Nephron (organoid): ENCODE data around the gene KCNG1.

ENCODE experiments used
- H3K27ac Mint-ChIP-seq, 3 experiments: 2 replicates each; pipeline ENCODE4 v1.8.0; 2020; ENCODE audit warnings: mixed read lengths in 3 of 3, mild to moderate bottlenecking in 2 of 3, moderate library complexity in 1 of 3
- H3K27me3 Mint-ChIP-seq: 2 replicates; pipeline ENCODE4 v1.8.0; 2021; ENCODE audit warnings: low read depth, mild to moderate bottlenecking, moderate library complexity, mixed read lengths
- H3K36me3 Mint-ChIP-seq: 2 replicates; pipeline ENCODE4 v1.8.0; 2020; ENCODE audit warnings: low read depth, mixed read lengths
- H3K4me1 Mint-ChIP-seq: 2 replicates; pipeline ENCODE4 v1.8.0; 2020; ENCODE audit warnings: mixed read lengths
- H3K4me3 Mint-ChIP-seq, 3 experiments: 2 replicates each; pipeline ENCODE4 v1.8.0; 2020; ENCODE audit warnings: mild to moderate bottlenecking in 3 of 3, mixed read lengths in 3 of 3, moderate library complexity in 2 of 3
- H3K9me3 Mint-ChIP-seq: 2 replicates; pipeline ENCODE4 v1.8.0; 2020; ENCODE audit warnings: mixed read lengths
- CTCF ChIP-seq, 3 experiments: fragments of 200-600 bp; sonication (generic); IDR thresholded peaks; one replicate each; pipeline ENCODE4 v1.5.0; 2021; ENCODE audit warnings: antibody characterized with exemption in 3 of 3; ENCODE audit not compliant: unreplicated experiment in 3 of 3

Gene KCNG1

DNA sequence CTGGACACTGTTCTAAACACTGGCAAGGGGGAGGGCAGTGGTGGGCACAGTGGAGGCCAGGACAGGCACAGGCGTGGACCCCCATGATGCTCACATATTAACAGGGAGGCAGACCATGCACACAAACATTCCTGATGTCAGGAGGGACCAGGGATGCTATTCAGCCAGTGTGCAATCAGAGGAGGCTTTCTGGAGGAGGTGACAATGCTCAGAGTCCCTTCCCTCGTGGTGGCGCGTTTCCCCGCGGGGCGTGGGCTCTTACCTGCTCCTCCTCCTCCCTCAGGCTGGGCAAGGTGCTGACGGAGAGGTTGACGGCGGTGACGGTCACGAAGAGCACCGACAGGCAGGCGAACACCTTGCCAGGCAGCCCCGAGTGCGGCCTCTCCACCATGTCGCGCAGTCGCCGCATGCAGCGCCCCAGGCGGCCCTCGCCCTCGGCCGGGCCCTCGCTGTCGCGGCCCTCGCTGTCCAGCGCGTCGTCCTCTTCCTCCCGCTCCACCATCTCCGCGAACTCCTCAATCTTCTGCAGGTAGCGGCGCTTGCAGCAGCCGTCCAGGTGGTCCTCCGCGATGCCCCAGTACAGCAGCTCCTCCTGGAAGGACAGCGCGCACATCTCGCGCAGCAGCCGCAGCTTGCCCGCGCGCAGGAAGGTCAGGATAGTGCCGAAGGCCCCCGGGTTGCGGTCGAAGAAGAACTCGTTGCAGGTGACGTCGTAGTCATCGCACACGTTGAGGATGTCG lies 13.4 kb downstream of the KCNG1 start:
- Mint-ChIP-seq H3K27ac (no peak overlapping the region), H3K4me1 (peaks cover 11% of the 10 kb centered on the region), H3K9me3 (no peaks in the 10 kb centered on the region), H3K27me3 (peaks cover 13% of the 10 kb centered on the region), H3K36me3 (peaks cover 15% of the 10 kb centered on the region), H3K4me3 (no peak overlapping the region)
- TF ChIP-seq CTCF (IDR thresholded peaks at IDR 0.05; ENCODE audit: unreplicated experiment in 3 of 3) = no peak

- H3K9me3 Mint-ChIP-seq = no peaks in the 10 kb centered on the region
- H3K4me3 Mint-ChIP-seq = no peak overlapping the region
- peaks cover 6% of the 10 kb centered on the region for H3K27me3 Mint-ChIP-seq
- H3K4me1 Mint-ChIP-seq = peaks cover 3% of the 10 kb centered on the region
- H3K36me3 Mint-ChIP-seq = peaks cover 15% of the 10 kb centered on the region
- no peak for TF ChIP-seq CTCF (IDR thresholded peaks at IDR 0.05; ENCODE audit: unreplicated experiment in 3 of 3)
- no peak overlapping the region for H3K27ac Mint-ChIP-seq
These were observed 14.2 kb downstream of the KCNG1 start for GRCh38 chr20:51008718-51009117.

DNA sequence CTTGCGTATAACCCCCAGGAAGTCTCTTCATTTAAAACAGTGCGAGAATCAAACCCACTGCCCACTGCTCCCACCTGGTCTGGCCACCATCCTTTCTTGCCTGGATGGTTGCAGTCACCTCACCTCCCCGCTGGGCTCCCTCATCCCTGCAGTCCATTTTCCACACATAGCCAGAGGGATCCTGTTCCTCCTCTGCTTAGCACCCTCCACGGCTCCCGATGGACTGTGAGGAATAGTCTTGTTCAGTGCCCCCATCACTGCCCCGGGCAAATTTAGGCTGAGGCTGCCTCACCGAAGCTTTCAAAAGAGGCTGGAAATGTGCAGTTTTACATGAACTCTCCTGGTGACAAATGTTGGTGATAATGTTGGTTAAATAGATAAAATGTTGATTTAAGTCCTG lies 17.7 kb downstream of the KCNG1 start:
- Mint-ChIP-seq H3K27ac (no peak overlapping the region), H3K36me3 (peaks cover 15% of the 10 kb centered on the region), H3K4me1 (peaks cover 7% of the 10 kb centered on the region), H3K27me3 (peaks cover 13% of the 10 kb centered on the region), H3K9me3 (no peaks in the 10 kb centered on the region), H3K4me3 (no peak overlapping the region)
- no peak for TF ChIP-seq CTCF (IDR thresholded peaks at IDR 0.05; ENCODE audit: unreplicated experiment in 3 of 3)

- Mint-ChIP-seq H3K36me3 (peaks cover 15% of the 10 kb centered on the region), H3K4me1 (peaks cover 7% of the 10 kb centered on the region), H3K4me3 (no peak overlapping the region), H3K9me3 (no peaks in the 10 kb centered on the region), H3K27me3 (peaks cover 13% of the 10 kb centered on the region), H3K27ac (no peak overlapping the region)
- no peak for TF ChIP-seq CTCF (IDR thresholded peaks at IDR 0.05; ENCODE audit: unreplicated experiment in 3 of 3)
These were observed 18.1 kb downstream of the KCNG1 start for GRCh38 chr20:51004781-51005180.

DNA sequence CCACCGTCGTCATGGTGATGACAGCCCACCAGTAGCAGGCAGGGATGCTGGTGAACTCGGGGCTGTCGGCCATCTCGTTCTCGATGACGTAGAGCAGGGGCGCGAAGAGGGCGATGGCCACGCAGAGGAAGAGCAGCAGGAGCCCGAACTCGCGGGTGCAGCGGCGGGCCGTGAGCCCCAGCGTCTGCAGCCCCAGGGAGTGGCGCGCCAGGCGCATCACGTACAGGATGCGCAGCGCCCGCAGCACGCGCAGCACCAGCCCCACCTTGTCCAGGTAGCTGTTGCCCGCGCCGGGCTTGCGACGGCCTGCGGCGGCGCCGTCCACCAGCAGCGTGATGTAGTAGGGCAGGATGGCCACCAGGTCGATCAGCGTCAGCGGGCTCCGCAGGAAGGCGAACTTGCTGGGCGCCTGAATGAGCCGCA lies 18.6 kb downstream of the KCNG1 start:
- Mint-ChIP-seq H3K9me3 (no peaks in the 10 kb centered on the region), H3K27me3 (peaks cover 15% of the 10 kb centered on the region), H3K4me3 (no peak overlapping the region), H3K36me3 (peaks cover 15% of the 10 kb centered on the region), H3K27ac (no peak overlapping the region), H3K4me1 (peaks cover 7% of the 10 kb centered on the region)
- TF ChIP-seq CTCF (IDR thresholded peaks at IDR 0.05; ENCODE audit: unreplicated experiment in 3 of 3) = no peak

- Mint-ChIP-seq H3K4me1 (peaks cover 7% of the 10 kb centered on the region), H3K9me3 (no peaks in the 10 kb centered on the region), H3K4me3 (no peak overlapping the region), H3K27me3 (peaks cover 20% of the 10 kb centered on the region), H3K36me3 (peaks cover 10% of the 10 kb centered on the region), H3K27ac (no peak overlapping the region)
- no peak for TF ChIP-seq CTCF (IDR thresholded peaks at IDR 0.05; ENCODE audit: unreplicated experiment in 3 of 3)
These were observed 19.2 kb downstream of the KCNG1 start for GRCh38 chr20:51003753-51004152.
